ENCODE data around the gene ITGB1. TPM values are rescaled to one million over a fixed set of nuclear protein-coding genes. Genes with fewer than 3 reads are reported as not detected.

The ITGB1 gene
- total RNA-seq, 1 donor from 2014 or later = 263 TPM

GRCh38 chr10:32937911-32938424 lies 20.1 kb downstream of the ITGB1 start:
- Mint-ChIP-seq H3K9me3 (ENCODE audit: unreplicated experiment) (peaks cover 8% of the 10 kb centered on the region), H3K4me3 (ENCODE audit: unreplicated experiment) (peak overlapping the region; percentile 83), H3K36me3 (ENCODE audit: unreplicated experiment) (no peaks in the 10 kb centered on the region), H3K27me3 (ENCODE audit: unreplicated experiment) (peaks cover 9% of the 10 kb centered on the region), H3K4me1 (ENCODE audit: low read depth, unreplicated experiment) (peaks cover 45% of the 10 kb centered on the region), H3K27ac (ENCODE audit: unreplicated experiment) (peak overlapping the region; percentile 95)
- TF ChIP-seq CTCF (IDR thresholded peaks at IDR 0.05; ENCODE audit: partially characterized antibody, unreplicated experiment) = no peak
- no peak for DNase-seq

- Mint-ChIP-seq H3K4me1 (ENCODE audit: low read depth, unreplicated experiment) (peaks cover 18% of the 10 kb centered on the region), H3K27ac (ENCODE audit: unreplicated experiment) (no peak overlapping the region), H3K4me3 (ENCODE audit: unreplicated experiment) (no peak overlapping the region), H3K36me3 (ENCODE audit: unreplicated experiment) (peaks cover under 1% of the 10 kb centered on the region), H3K9me3 (ENCODE audit: unreplicated experiment) (peaks cover 1% of the 10 kb centered on the region), H3K27me3 (ENCODE audit: unreplicated experiment) (no peaks in the 10 kb centered on the region)
- no peak for TF ChIP-seq CTCF (IDR thresholded peaks at IDR 0.05; ENCODE audit: partially characterized antibody, unreplicated experiment)
- DNase-seq = no peak
These were observed 25.8 kb downstream of the ITGB1 start for GRCh38 chr10:32932225-32932729.

DNA sequence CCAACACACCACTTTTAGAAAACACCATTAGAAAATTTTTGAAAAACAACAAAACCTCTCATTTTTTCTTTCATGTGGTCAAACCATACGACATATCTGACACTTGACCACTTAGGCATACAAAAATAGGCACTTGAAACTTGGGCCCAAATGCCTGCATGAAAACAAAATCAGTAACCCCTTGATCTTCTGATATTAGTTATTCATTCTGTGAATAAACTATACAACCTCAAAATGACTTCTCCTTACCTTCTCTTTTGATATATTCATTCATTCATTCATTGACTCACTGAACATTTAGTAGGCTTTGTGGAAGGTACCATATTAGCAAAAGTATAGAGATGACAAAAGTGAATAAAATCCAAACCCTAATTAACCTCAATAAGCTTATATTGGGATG lies 26.4 kb downstream of the ITGB1 start:
- H3K27me3 Mint-ChIP-seq (ENCODE audit: unreplicated experiment) = no peaks in the 10 kb centered on the region
- no peak for DNase-seq
- no peak overlapping the region for H3K4me3 Mint-ChIP-seq (ENCODE audit: unreplicated experiment)
- peaks cover 7% of the 10 kb centered on the region for H3K36me3 Mint-ChIP-seq (ENCODE audit: unreplicated experiment)
- H3K27ac Mint-ChIP-seq (ENCODE audit: unreplicated experiment) = no peak overlapping the region
- peaks cover 1% of the 10 kb centered on the region for H3K9me3 Mint-ChIP-seq (ENCODE audit: unreplicated experiment)
- peaks cover 17% of the 10 kb centered on the region for H3K4me1 Mint-ChIP-seq (ENCODE audit: low read depth, unreplicated experiment)
- TF ChIP-seq CTCF (IDR thresholded peaks at IDR 0.05; ENCODE audit: partially characterized antibody, unreplicated experiment) = no peak

- Mint-ChIP-seq H3K27me3 (ENCODE audit: unreplicated experiment) (no peaks in the 10 kb centered on the region), H3K4me3 (ENCODE audit: unreplicated experiment) (no peak overlapping the region), H3K4me1 (ENCODE audit: low read depth, unreplicated experiment) (peaks cover 9% of the 10 kb centered on the region), H3K27ac (ENCODE audit: unreplicated experiment) (no peak overlapping the region), H3K36me3 (ENCODE audit: unreplicated experiment) (peaks cover 16% of the 10 kb centered on the region), H3K9me3 (ENCODE audit: unreplicated experiment) (peaks cover 1% of the 10 kb centered on the region)
- DNase-seq = no peak
- no peak for TF ChIP-seq CTCF (IDR thresholded peaks at IDR 0.05; ENCODE audit: partially characterized antibody, unreplicated experiment)
These were observed 28.0 kb downstream of the ITGB1 start for GRCh38 chr10:32930036-32930435.

GRCh38 chr10:32929634-32930033 lies 28.4 kb downstream of the ITGB1 start:
- no peaks in the 10 kb centered on the region for H3K27me3 Mint-ChIP-seq (ENCODE audit: unreplicated experiment)
- H3K27ac Mint-ChIP-seq (ENCODE audit: unreplicated experiment) = no peak overlapping the region
- H3K9me3 Mint-ChIP-seq (ENCODE audit: unreplicated experiment) = peaks cover 1% of the 10 kb centered on the region
- no peak for TF ChIP-seq CTCF (IDR thresholded peaks at IDR 0.05; ENCODE audit: partially characterized antibody, unreplicated experiment)
- peaks cover 16% of the 10 kb centered on the region for H3K36me3 Mint-ChIP-seq (ENCODE audit: unreplicated experiment)
- no peak for DNase-seq
- no peak overlapping the region for H3K4me3 Mint-ChIP-seq (ENCODE audit: unreplicated experiment)
- peaks cover 8% of the 10 kb centered on the region for H3K4me1 Mint-ChIP-seq (ENCODE audit: low read depth, unreplicated experiment)
